Chondrocyte (in vitro differentiated cells): ENCODE results near the gene PRLH. TPM values are rescaled to one million over a fixed set of nuclear protein-coding genes. Genes with fewer than 3 reads are reported as not detected.

Experiments used
- DNase-seq: peaks from one replicate; pipeline ENCODE4 v3.0.0; 2021; ENCODE audit warnings: mixed read lengths, low spot score
- H3K27ac Mint-ChIP-seq: one replicate; pipeline ENCODE4 v1.8.0; 2021; ENCODE audit warnings: mild to moderate bottlenecking, moderate library complexity, mixed read lengths; ENCODE audit not compliant: unreplicated experiment
- H3K27me3 Mint-ChIP-seq: 2 replicates; pipeline ENCODE4 v1.8.0; 2021; ENCODE audit warnings: low read depth, mixed read lengths
- H3K36me3 Mint-ChIP-seq: 2 replicates; pipeline ENCODE4 v1.8.0; 2021; ENCODE audit warnings: low read depth, mixed read lengths
- H3K4me1 Mint-ChIP-seq: 2 replicates; pipeline ENCODE4 v1.8.0; 2021; ENCODE audit warnings: low read depth, mild to moderate bottlenecking, mixed read lengths
- H3K4me3 Mint-ChIP-seq: one replicate; pipeline ENCODE4 v1.8.0; 2021; ENCODE audit warnings: mild to moderate bottlenecking, moderate library complexity, mixed read lengths; ENCODE audit not compliant: unreplicated experiment
- H3K9me3 Mint-ChIP-seq: 2 replicates; pipeline ENCODE4 v1.8.0; 2021; ENCODE audit warnings: low read depth, mixed read lengths
- CTCF ChIP-seq: fragments of 200-600 bp; sonication (generic); IDR thresholded peaks from 2 replicates; pipeline ENCODE4 v1.5.0; 2021; ENCODE audit warnings: antibody characterized with exemption, mild to moderate bottlenecking, moderate library complexity
- total RNA-seq: library from RNA; stranded (reverse); gene quantifications from 3 replicates; pipeline ENCODE4 v1.2.1, GENCODE V29; 2021

PRLH gene
- total RNA-seq, 1 donor from 2014 or later = not detected

GRCh38 chr2:237530472-237531433 is 35.6 kb upstream of the PRLH start:
- no peaks in the 10 kb centered on the region for H3K4me1 Mint-ChIP-seq
- no peaks in the 10 kb centered on the region for H3K27me3 Mint-ChIP-seq
- no peaks in the 10 kb centered on the region for H3K36me3 Mint-ChIP-seq
- no peak for DNase-seq
- no peaks in the 10 kb centered on the region for H3K9me3 Mint-ChIP-seq
- H3K4me3 Mint-ChIP-seq = no peak overlapping the region
- no peak overlapping the region for H3K27ac Mint-ChIP-seq
- TF ChIP-seq CTCF = no peak

- Mint-ChIP-seq H3K27ac (no peak overlapping the region), H3K36me3 (no peaks in the 10 kb centered on the region)
- no peak for DNase-seq
These were observed 34.2 kb upstream of the PRLH start for GRCh38 chr2:237532160-237532559.

GRCh38 chr2:237533668-237534161 is 32.7 kb upstream of the PRLH start:
- Mint-ChIP-seq H3K4me1 (no peaks in the 10 kb centered on the region), H3K4me3 (no peak overlapping the region), H3K27me3 (no peaks in the 10 kb centered on the region), H3K27ac (no peak overlapping the region), H3K9me3 (no peaks in the 10 kb centered on the region), H3K36me3 (no peaks in the 10 kb centered on the region)
- TF ChIP-seq CTCF = no peak
- no peak for DNase-seq

More at GRCh38 chr2:237532160-237532559, 34.2 kb upstream of the PRLH start:
- H3K4me1 Mint-ChIP-seq = no peaks in the 10 kb centered on the region
- H3K27me3 Mint-ChIP-seq = no peaks in the 10 kb centered on the region
- TF ChIP-seq CTCF = no peak
- H3K9me3 Mint-ChIP-seq = no peaks in the 10 kb centered on the region
- H3K4me3 Mint-ChIP-seq = no peak overlapping the region

- Mint-ChIP-seq H3K9me3 (no peaks in the 10 kb centered on the region), H3K27me3 (no peaks in the 10 kb centered on the region), H3K4me3 (no peak overlapping the region), H3K36me3 (no peaks in the 10 kb centered on the region), H3K27ac (no peak overlapping the region), H3K4me1 (no peaks in the 10 kb centered on the region)
- DNase-seq = no peak
- TF ChIP-seq CTCF = no peak
These were observed 32.0 kb upstream of the PRLH start for GRCh38 chr2:237534380-237534779.

- no peak overlapping the region for H3K4me3 Mint-ChIP-seq
- no peak for TF ChIP-seq CTCF
- no peak for DNase-seq
- no peaks in the 10 kb centered on the region for H3K9me3 Mint-ChIP-seq
- no peaks in the 10 kb centered on the region for H3K27me3 Mint-ChIP-seq
- no peak overlapping the region for H3K27ac Mint-ChIP-seq
- no peaks in the 10 kb centered on the region for H3K4me1 Mint-ChIP-seq
- H3K36me3 Mint-ChIP-seq = no peaks in the 10 kb centered on the region
These were observed 30.8 kb upstream of the PRLH start for GRCh38 chr2:237535385-237536082.
